HL-60 (cell line): ENCODE measurements around the gene ACD.

Experiments
- GABPA ChIP-seq: IDR thresholded peaks from 2 replicates; pipeline ENCODE4 v1.6.1; 2012; ENCODE audit warnings: low read depth
- POLR2AphosphoS5 ChIP-seq: IDR thresholded peaks from 2 replicates; pipeline ENCODE4 v1.6.1; 2012; ENCODE audit warnings: low read depth
- TF ChIP-seq, protein P1 (sequence below): IDR thresholded peaks from one replicate; pipeline ENCODE4 v1.5.1; 2011; ENCODE audit warnings: low read length, control low read depth, inconsistent platforms; ENCODE audit not compliant: insufficient read depth

DNA sequence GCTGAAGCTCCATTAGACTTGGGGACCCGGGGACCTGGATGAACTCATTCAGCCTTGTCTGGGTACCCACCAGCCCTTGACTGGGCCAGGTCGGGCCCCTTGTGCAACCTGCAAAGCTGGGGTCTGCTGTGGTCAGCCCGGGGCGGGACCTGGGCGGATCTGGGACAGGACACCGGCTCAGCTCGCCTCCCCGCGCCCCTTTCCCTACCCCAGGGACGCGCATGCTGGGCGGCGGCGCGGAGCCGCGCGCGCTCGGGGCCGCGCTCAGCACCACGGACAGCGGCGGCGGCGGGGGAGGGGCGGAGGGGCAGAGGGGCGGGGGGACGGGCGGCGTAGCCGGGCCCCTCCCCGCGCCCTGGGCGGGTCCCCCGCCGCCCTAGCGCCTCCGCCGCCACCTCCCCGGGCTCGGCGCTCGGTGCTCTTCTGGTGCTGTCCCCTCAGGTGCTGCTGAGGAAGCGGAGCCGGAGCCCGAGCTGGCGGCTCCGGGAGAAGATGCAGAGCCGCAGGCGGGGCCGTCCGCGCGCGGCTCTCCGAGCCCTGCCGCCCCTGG lies 7.4 kb downstream of the ACD start:
- TF ChIP-seq GABPA (no peak), POLR2AphosphoS5 (no peak)
- TF ChIP-seq, protein P1, sequence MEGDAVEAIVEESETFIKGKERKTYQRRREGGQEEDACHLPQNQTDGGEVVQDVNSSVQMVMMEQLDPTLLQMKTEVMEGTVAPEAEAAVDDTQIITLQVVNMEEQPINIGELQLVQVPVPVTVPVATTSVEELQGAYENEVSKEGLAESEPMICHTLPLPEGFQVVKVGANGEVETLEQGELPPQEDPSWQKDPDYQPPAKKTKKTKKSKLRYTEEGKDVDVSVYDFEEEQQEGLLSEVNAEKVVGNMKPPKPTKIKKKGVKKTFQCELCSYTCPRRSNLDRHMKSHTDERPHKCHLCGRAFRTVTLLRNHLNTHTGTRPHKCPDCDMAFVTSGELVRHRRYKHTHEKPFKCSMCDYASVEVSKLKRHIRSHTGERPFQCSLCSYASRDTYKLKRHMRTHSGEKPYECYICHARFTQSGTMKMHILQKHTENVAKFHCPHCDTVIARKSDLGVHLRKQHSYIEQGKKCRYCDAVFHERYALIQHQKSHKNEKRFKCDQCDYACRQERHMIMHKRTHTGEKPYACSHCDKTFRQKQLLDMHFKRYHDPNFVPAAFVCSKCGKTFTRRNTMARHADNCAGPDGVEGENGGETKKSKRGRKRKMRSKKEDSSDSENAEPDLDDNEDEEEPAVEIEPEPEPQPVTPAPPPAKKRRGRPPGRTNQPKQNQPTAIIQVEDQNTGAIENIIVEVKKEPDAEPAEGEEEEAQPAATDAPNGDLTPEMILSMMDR = no peak
